Epithelial cell of esophagus (primary cell): ENCODE results near the gene GPC6.

Experiments used
- DNase-seq: peaks from one replicate; pipeline ENCODE4 v3.0.0; 2010; ENCODE audit warnings: low read depth
- H3K4me3 ChIP-seq: 2 replicates; pipeline ENCODE4 v1.5.1; 2011; ENCODE audit warnings: mild to moderate bottlenecking, low read length, control low read depth
- TF ChIP-seq, protein P1 (sequence below): IDR thresholded peaks from 2 replicates; pipeline ENCODE4 v1.5.1; 2011; ENCODE audit warnings: low read depth, mild to moderate bottlenecking, low read length, control low read depth, inconsistent platforms; ENCODE audit not compliant: insufficient read depth; ENCODE audit errors: missing control alignments

GPC6 gene

DNA sequence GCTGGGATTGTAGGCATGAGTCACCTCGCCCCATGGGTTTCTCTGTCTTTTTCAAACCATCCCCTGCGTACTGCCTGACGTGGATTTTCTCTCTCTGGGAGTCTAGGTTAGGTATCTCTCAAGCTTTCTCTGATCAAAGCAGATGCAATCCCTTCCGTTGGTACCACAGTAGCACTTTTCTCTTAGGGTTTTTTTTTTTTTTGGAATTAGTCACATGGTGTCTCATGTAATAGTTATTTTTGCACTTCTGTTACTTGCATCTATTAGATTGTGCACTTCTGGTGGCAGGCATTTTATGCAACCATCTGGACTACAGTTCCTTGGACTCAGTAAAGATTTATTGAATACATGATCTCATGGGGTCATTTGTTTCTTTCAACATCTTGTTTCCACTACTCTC lies 72.1 kb downstream of the GPC6 start:
- no peak overlapping the region for H3K4me3 ChIP-seq
- no peak for DNase-seq
- TF ChIP-seq, protein P1, sequence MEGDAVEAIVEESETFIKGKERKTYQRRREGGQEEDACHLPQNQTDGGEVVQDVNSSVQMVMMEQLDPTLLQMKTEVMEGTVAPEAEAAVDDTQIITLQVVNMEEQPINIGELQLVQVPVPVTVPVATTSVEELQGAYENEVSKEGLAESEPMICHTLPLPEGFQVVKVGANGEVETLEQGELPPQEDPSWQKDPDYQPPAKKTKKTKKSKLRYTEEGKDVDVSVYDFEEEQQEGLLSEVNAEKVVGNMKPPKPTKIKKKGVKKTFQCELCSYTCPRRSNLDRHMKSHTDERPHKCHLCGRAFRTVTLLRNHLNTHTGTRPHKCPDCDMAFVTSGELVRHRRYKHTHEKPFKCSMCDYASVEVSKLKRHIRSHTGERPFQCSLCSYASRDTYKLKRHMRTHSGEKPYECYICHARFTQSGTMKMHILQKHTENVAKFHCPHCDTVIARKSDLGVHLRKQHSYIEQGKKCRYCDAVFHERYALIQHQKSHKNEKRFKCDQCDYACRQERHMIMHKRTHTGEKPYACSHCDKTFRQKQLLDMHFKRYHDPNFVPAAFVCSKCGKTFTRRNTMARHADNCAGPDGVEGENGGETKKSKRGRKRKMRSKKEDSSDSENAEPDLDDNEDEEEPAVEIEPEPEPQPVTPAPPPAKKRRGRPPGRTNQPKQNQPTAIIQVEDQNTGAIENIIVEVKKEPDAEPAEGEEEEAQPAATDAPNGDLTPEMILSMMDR = no peak

DNA sequence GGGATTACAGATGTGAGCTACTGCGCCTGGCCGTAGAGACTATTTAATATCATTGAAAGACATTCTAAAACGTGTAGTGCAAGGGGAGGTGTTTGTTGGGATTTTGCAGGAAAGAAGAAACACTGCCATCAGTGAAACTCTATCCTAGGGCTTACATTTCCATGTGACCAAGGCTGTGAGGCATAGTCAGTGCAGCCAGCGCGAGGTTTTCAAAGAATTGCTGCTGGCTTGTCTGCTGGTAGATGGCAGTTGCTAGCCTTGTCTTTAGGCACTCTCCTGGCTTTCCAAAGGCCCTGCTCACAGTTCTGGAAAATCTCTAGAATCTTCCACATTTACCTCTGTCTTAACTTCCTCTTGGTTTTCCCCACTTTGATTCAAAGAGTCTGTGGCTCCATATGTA lies 77.5 kb downstream of the GPC6 start:
- no peak overlapping the region for H3K4me3 ChIP-seq
- no peak for DNase-seq
- TF ChIP-seq, protein P1 = no peak

DNA sequence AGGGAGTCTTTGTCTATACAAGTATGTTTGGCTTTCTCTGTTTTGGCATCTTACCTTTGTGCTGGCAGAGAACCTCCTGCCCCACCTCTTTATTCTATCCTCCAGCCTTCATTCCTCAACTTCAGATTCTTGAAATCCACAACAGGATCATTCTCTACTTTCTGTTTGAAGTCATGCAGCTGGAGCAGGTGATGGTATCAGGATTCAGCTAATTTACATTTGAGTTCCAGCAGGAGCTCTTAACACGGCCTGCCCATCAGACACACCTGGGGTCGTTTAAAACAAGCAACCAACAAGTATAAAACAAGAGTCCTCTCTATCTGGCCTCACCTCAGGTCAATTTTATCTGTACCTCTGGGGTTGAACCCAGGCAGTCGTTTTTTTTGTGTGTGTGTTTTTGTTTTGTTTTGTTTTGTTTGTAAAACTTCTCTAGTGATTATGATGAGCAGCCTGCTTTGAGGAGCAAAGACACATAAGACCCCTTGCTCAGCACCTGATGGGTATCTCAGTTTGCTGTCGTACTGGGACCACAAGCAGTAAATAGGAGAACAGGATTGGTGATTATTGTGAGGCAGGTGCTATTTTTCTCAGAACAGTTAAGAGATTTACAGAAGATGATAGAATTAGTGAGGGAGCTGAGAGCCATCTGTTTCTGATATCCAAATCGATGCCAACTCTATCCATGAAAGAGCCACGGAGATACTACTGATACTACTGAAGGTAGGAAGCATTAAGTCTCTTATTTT lies 78.4 kb downstream of the GPC6 start:
- DNase-seq = no peak
- TF ChIP-seq, protein P1 = no peak
- H3K4me3 ChIP-seq = no peak overlapping the region

DNA sequence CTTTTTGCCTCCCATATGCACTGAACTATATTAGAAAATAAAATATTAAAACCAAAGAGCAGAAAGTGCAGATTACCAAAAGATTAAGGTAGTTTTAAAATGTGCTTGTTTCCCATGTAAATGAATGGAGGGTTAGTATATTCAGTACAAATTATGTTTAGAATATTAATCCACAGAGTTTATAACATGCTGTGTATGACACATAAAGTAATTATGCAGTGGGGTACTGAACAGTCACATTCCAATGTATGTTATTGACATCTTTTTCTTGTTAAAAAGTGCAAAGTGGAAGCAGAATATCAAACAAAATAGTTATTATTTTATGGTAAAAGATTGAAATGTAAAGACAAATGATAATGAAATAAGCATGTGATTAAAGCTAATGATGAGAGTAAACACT lies 79.3 kb downstream of the GPC6 start:
- DNase-seq = no peak
- TF ChIP-seq, protein P1 = no peak
- H3K4me3 ChIP-seq = no peak overlapping the region

DNA sequence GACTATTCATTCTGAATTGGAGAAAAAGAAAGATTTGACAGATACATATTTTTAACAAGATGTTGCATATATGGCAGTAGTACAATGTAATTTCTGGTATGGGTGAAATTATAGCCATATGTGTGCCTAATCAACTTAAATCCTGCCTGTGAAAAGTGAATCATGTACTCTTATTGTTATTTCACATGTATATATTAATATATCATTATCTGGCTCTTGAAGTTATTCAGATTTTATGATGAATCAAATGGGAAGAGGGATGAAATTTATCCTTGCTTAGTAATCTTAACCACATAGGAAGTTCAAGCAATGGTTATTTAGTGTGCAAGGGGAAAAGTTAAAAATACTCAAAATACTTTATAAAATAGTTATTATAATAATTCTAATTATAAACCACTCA lies 80.5 kb downstream of the GPC6 start:
- H3K4me3 ChIP-seq = no peak overlapping the region
- TF ChIP-seq, protein P1 = no peak
- DNase-seq = no peak

DNA sequence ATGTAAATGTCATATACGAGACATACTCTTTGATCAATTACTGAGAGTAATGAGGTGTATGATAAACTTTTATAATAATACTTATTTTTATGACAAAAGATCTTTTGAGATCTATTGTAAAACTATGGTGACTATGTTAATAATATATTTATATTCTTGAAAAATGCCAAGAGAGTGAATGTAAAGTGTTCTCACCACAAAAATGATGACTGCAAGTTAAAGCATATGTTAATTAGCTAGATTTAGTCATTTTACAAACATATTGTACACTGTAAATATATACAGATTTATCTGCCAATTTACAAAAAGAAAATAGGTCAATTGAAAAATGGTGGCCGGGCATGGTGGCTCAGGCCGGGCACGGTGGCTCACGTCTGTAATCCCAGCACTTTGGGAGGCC lies 81.0 kb downstream of the GPC6 start:
- no peak for DNase-seq
- H3K4me3 ChIP-seq = no peak overlapping the region
- TF ChIP-seq, protein P1 = no peak
